Thyroid gland (tissue), 4 donors: ENCODE results near the gene SCN8A. TPM values are rescaled to one million over a fixed set of nuclear protein-coding genes. Genes with fewer than 3 reads are reported as not detected.

ENCODE experiments used
- DNase-seq, 2 donors: peaks; one replicate each; pipeline ENCODE4 v3.0.0-alpha.2; 2019
- H3K27ac ChIP-seq, 3 donors: fragments of 200-600 bp; sonication (generic); 1 replicate in 2 of 3; 2 replicates in 1 of 3; pipeline ENCODE4 v1.5.1; 2016 to 2019; ENCODE audit warnings: mild to moderate bottlenecking in 1 of 3, moderate library complexity in 1 of 3
- H3K27me3 ChIP-seq: fragments of 200-600 bp; sonication (generic); one replicate; pipeline ENCODE4 v1.5.1; 2019
- H3K36me3 ChIP-seq, 2 donors: fragments of 200-600 bp; sonication (generic); one replicate each; pipeline ENCODE4 v1.5.1; 2016 to 2019
- H3K4me1 ChIP-seq, 2 donors: fragments of 200-600 bp; sonication (generic); one replicate each; pipeline ENCODE4 v1.5.1; 2017 to 2019
- H3K4me3 ChIP-seq, 3 donors: fragments of 200-600 bp; sonication (generic); replicated peaks in 1 of 3; 1 replicate in 2 of 3; 2 replicates in 1 of 3; pipeline ENCODE4 v1.5.1; 2016; ENCODE audit warnings: mild to moderate bottlenecking in 1 of 3
- H3K9me3 ChIP-seq: fragments of 200-600 bp; sonication (generic); one replicate; pipeline ENCODE4 v1.5.1; 2017
- CTCF ChIP-seq, 6 experiments: fragments of 200-600 bp in 3 of 6; fragments of 450-650 bp in 3 of 6; sonication (generic) in 3 of 6; IDR thresholded peaks; one replicate each; pipeline ENCODE4 v1.5.1; 2016 to 2019; ENCODE audit warnings: antibody characterized with exemption in 6 of 6, mild to moderate bottlenecking in 2 of 6, inconsistent platforms in 1 of 6, moderate library complexity in 1 of 6
- POLR2A ChIP-seq, 2 donors: fragments of 450-650 bp; IDR thresholded peaks; one replicate each; pipeline ENCODE4 v1.6.1; 2017; ENCODE audit warnings: antibody characterized with exemption in 2 of 2, mild to moderate bottlenecking in 2 of 2, moderate library complexity in 1 of 2
- WGBS, 2 donors: methylation state at CpG; one replicate each; pipeline ENCODE4 v1.1.5; 2017; 5-methylcytosine and 5-hydroxymethylcytosine counted together
- intact Hi-C: fragments of 100-400 bp; cut with DNase I; formaldehyde crosslinking; loops from one replicate; pipeline ENCODE4 v1.15.1; 2023
- total RNA-seq, 4 donors: library from RNA; depleted of rRNA; stranded (reverse); fragments of >200 nt; gene quantifications; one replicate each; pipeline ENCODE4 v1.2.3, GENCODE V29; 2016

Gene SCN8A
- total RNA-seq, 4 donors from 2014 or later = 0.89 to 3.7 (median 1.3) TPM

- intact Hi-C loops = no loop called here
- WGBS, 2 donors = 71 to 74% methylated on average over 4 of the region's 4 CpGs
- Histone ChIP-seq H3K27me3 (no peaks in the 10 kb centered on the region), H3K4me3 (no peak overlapping the region), H3K9me3 (no peaks in the 10 kb centered on the region), H3K4me1 (peaks cover 0 to 3% of the 10 kb centered on the region in 2 donors), H3K27ac (no peak overlapping the region), H3K36me3 (no peaks in the 10 kb centered on the region)
- TF ChIP-seq POLR2A (IDR thresholded peaks at IDR 0.05) = no peak
- TF ChIP-seq CTCF (IDR thresholded peaks at IDR 0.05) = no peak
- peak; percentile 6 to 7 for DNase-seq
Measured at GRCh38 chr12:51683763-51684357, 92.8 kb downstream of the SCN8A start.

DNA sequence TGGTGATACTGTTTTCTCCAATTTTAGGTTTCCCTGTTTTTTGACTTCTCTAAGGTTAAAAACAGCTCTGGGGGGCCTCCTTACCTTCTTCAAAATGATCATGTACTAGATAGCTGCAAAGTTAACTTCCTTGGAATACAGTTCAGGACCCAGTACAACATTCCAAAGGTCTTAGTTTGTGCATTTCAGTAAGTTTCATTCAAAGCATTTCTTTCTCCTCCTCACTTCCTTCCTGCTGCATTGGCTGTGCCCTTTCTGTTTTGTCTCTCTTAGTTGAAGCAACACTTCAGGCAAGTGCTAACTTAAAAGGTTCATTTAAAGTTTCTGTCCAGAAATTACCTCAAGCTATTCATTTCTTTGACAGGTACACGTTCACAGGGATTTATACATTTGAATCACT, 95.7 kb downstream of the SCN8A start:
- Histone ChIP-seq H3K4me1 (peaks cover 0 to 3% of the 10 kb centered on the region in 2 donors), H3K9me3 (no peaks in the 10 kb centered on the region), H3K27me3 (no peaks in the 10 kb centered on the region), H3K36me3 (no peaks in the 10 kb centered on the region), H3K4me3 (no peak overlapping the region), H3K27ac (no peak overlapping the region)
- intact Hi-C loops = no loop called here
- WGBS, 2 donors = 80 to 81% methylated on average over 1 of the region's 1 CpG
- no peak for DNase-seq
- TF ChIP-seq POLR2A (IDR thresholded peaks at IDR 0.05) (no peak), CTCF (IDR thresholded peaks at IDR 0.05) (no peak)

- peaks cover 0 to 3% of the 10 kb centered on the region in 2 donors for H3K4me1 ChIP-seq
- H3K27ac ChIP-seq = no peak overlapping the region
- intact Hi-C loops = no loop called here
- H3K9me3 ChIP-seq = no peaks in the 10 kb centered on the region
- H3K4me3 ChIP-seq = no peak overlapping the region
- no peak for DNase-seq
- 93 to 98% methylated on average over 5 of the region's 5 CpGs for WGBS, 2 donors
- TF ChIP-seq POLR2A (IDR thresholded peaks at IDR 0.05) (no peak), CTCF (IDR thresholded peaks at IDR 0.05) (no peak)
- H3K36me3 ChIP-seq = no peaks in the 10 kb centered on the region
- no peaks in the 10 kb centered on the region for H3K27me3 ChIP-seq
Measured at GRCh38 chr12:51687177-51687576, 96.1 kb downstream of the SCN8A start.

GRCh38 chr12:51687614-51688013, 96.6 kb downstream of the SCN8A start:
- Histone ChIP-seq H3K27ac (no peak overlapping the region), H3K27me3 (no peaks in the 10 kb centered on the region), H3K4me3 (no peak overlapping the region), H3K36me3 (no peaks in the 10 kb centered on the region), H3K4me1 (peaks cover 0 to 3% of the 10 kb centered on the region in 2 donors), H3K9me3 (no peaks in the 10 kb centered on the region)
- WGBS, 2 donors = 85 to 88% methylated on average over 3 of the region's 3 CpGs
- DNase-seq = no peak
- intact Hi-C loops = no loop called here
- TF ChIP-seq POLR2A (IDR thresholded peaks at IDR 0.05) = no peak
- TF ChIP-seq CTCF (IDR thresholded peaks at IDR 0.05) = no peak

GRCh38 chr12:51689983-51690382, 99.0 kb downstream of the SCN8A start:
- WGBS, 2 donors = 93 to 94% methylated on average over 4 of the region's 4 CpGs
- DNase-seq = no peak
- Histone ChIP-seq H3K9me3 (no peaks in the 10 kb centered on the region), H3K4me1 (no peaks in the 10 kb centered on the region), H3K27ac (no peak overlapping the region), H3K36me3 (no peaks in the 10 kb centered on the region), H3K4me3 (no peak overlapping the region), H3K27me3 (no peaks in the 10 kb centered on the region)
- no peak for TF ChIP-seq POLR2A (IDR thresholded peaks at IDR 0.05)
- TF ChIP-seq CTCF (IDR thresholded peaks at IDR 0.05) = no peak
- intact Hi-C loops = no loop called here
